ENCODE data around the gene ARID1B. TPM values are rescaled to one million over a fixed set of nuclear protein-coding genes. Genes with fewer than 3 reads are reported as not detected.

ARID1B gene
- polyA plus RNA-seq, 1 experiment: 19.2 TPM

- Histone ChIP-seq H3K27me3 (ENCODE audit: control insufficient read depth, insufficient read depth, low read length) (no peaks in the 10 kb centered on the region), H3K27ac (ENCODE audit: low read depth, low read length) (no peak overlapping the region), H3K4me3 (ENCODE audit: low read depth, low read length) (no peak overlapping the region), H3K9me3 (ENCODE audit: control insufficient read depth, insufficient read depth, low read length) (peaks cover 3% of the 10 kb centered on the region; the same call in 1 of the 2 replicates)
- POLR2A ChIA-PET: no interaction called here
- DNase-seq (ENCODE audit: low read depth, low spot score): no peak
- CTCF ChIA-PET: no interaction called here
- TF ChIP-seq, protein P1, sequence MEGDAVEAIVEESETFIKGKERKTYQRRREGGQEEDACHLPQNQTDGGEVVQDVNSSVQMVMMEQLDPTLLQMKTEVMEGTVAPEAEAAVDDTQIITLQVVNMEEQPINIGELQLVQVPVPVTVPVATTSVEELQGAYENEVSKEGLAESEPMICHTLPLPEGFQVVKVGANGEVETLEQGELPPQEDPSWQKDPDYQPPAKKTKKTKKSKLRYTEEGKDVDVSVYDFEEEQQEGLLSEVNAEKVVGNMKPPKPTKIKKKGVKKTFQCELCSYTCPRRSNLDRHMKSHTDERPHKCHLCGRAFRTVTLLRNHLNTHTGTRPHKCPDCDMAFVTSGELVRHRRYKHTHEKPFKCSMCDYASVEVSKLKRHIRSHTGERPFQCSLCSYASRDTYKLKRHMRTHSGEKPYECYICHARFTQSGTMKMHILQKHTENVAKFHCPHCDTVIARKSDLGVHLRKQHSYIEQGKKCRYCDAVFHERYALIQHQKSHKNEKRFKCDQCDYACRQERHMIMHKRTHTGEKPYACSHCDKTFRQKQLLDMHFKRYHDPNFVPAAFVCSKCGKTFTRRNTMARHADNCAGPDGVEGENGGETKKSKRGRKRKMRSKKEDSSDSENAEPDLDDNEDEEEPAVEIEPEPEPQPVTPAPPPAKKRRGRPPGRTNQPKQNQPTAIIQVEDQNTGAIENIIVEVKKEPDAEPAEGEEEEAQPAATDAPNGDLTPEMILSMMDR (IDR thresholded peaks at IDR 0.05; ENCODE audit: low read depth, low read length): no peak
These were observed 36.9 kb downstream of the ARID1B start for GRCh38 chr6:156814036-156814581.

DNA sequence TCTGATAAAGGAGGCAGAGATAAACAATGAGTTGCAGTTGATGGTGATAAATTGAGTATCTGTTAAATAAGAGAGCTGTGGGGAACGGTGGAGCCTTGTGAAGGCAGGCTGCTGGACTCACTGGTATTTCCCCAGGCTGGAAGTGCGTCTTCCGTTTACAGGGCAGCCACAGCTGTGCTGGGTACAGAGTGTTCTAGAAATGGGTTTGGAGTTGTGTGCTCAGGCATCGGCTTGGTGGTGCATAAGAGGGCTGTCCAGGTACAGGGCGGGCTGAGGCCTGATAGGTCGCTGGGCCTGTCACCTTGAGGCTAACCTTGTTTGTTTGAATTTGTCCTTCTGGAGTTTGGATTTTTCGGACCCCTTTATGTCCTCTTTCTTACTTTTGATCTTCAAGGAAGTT lies 39.3 kb downstream of the ARID1B start:
- Histone ChIP-seq H3K27me3 (ENCODE audit: control insufficient read depth, insufficient read depth, low read length) (no peaks in the 10 kb centered on the region), H3K27ac (ENCODE audit: low read depth, low read length) (no peak overlapping the region), H3K4me3 (ENCODE audit: low read depth, low read length) (no peak overlapping the region), H3K9me3 (ENCODE audit: control insufficient read depth, insufficient read depth, low read length) (no peaks in the 10 kb centered on the region)
- POLR2A ChIA-PET: no interaction called here
- CTCF ChIA-PET: interaction anchor here (1.2 kb wide), 1 partner anchor 10 kb away, joined by 3 read pairs; no protein-coding TSS in a partner anchor
- DNase-seq (ENCODE audit: low read depth, low spot score): no peak
- TF ChIP-seq, protein P1 (IDR thresholded peaks at IDR 0.05; ENCODE audit: low read depth, low read length): no peak

- TF ChIP-seq, protein P1 (IDR thresholded peaks at IDR 0.05; ENCODE audit: low read depth, low read length): no peak
- Histone ChIP-seq H3K27ac (ENCODE audit: low read depth, low read length) (no peak overlapping the region), H3K27me3 (ENCODE audit: control insufficient read depth, insufficient read depth, low read length) (no peaks in the 10 kb centered on the region), H3K4me3 (ENCODE audit: low read depth, low read length) (no peak overlapping the region), H3K9me3 (ENCODE audit: control insufficient read depth, insufficient read depth, low read length) (no peaks in the 10 kb centered on the region)
- ChIA-PET POLR2A (no interaction called here), CTCF (interaction anchor here (0.9 to 1.0 kb wide), 2 partner anchors 9 to 16 kb away, joined by 3 read pairs; no protein-coding TSS in a partner anchor)
- no peak for DNase-seq (ENCODE audit: low read depth, low spot score)
These were observed 43.1 kb downstream of the ARID1B start for GRCh38 chr6:156820089-156820798.

DNA sequence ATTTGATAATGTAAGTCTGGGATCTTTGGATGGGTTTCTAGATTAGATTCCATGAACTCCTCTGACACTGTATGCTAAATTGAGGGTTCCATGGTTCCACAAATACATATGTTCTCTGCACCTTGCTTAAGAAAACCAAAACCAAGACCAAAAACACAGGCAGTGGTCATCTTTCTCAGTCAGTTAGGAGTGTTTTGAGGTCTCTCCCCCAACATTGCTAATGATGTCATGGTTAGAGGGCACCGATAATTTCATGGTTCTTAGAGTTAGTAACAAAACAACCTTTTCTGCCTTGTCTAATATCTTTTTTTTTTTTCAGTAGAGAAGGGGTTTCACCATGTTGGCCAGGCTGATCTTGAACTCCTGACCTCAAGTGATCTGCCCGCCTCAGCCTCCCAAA lies 44.5 kb downstream of the ARID1B start:
- Histone ChIP-seq H3K4me3 (ENCODE audit: low read depth, low read length) (no peak overlapping the region), H3K27me3 (ENCODE audit: control insufficient read depth, insufficient read depth, low read length) (no peaks in the 10 kb centered on the region), H3K9me3 (ENCODE audit: control insufficient read depth, insufficient read depth, low read length) (no peaks in the 10 kb centered on the region), H3K27ac (ENCODE audit: low read depth, low read length) (no peak overlapping the region)
- POLR2A ChIA-PET: no interaction called here
- CTCF ChIA-PET: no interaction called here
- TF ChIP-seq, protein P1 (IDR thresholded peaks at IDR 0.05; ENCODE audit: low read depth, low read length): no peak
- no peak for DNase-seq (ENCODE audit: low read depth, low spot score)

GRCh38 chr6:156822747-156823206 lies 45.6 kb downstream of the ARID1B start:
- TF ChIP-seq, protein P1 (IDR thresholded peaks at IDR 0.05; ENCODE audit: low read depth, low read length): no peak
- Histone ChIP-seq H3K27me3 (ENCODE audit: control insufficient read depth, insufficient read depth, low read length) (no peaks in the 10 kb centered on the region), H3K4me3 (ENCODE audit: low read depth, low read length) (no peak overlapping the region), H3K27ac (ENCODE audit: low read depth, low read length) (no peak overlapping the region), H3K9me3 (ENCODE audit: control insufficient read depth, insufficient read depth, low read length) (no peaks in the 10 kb centered on the region)
- DNase-seq (ENCODE audit: low read depth, low spot score): no peak
- CTCF ChIA-PET: no interaction called here
- POLR2A ChIA-PET: no interaction called here

Data from AG04450 (cell line).